CD4-positive, alpha-beta T cell treated with Interleukin-4 for 1 hour (primary cell): ENCODE results near the gene POLD4.

Source experiments
- DNase-seq, 2 donors: peaks; one replicate each; pipeline ENCODE4 v3.0.0-alpha.2; 2020 to 2022

Gene POLD4

GRCh38 chr11:67370351-67371076 lies 17.2 kb upstream of the POLD4 start:
- no peak for DNase-seq

- no peak for DNase-seq
Observed at GRCh38 chr11:67369801-67370284, 16.5 kb upstream of the POLD4 start.

GRCh38 chr11:67369275-67369674 lies 15.9 kb upstream of the POLD4 start:
- DNase-seq: no peak

- peak in 1 of 2 donors; percentile 47 for DNase-seq
Observed at GRCh38 chr11:67368621-67369020, 15.3 kb upstream of the POLD4 start.

GRCh38 chr11:67367761-67368227 lies 14.4 kb upstream of the POLD4 start:
- DNase-seq: no peak

GRCh38 chr11:67366961-67367760 lies 13.8 kb upstream of the POLD4 start:
- no peak for DNase-seq

- DNase-seq: no peak
Observed at GRCh38 chr11:67366546-67366945, 13.2 kb upstream of the POLD4 start.

- DNase-seq: no peak
Observed at GRCh38 chr11:67365736-67366444, 12.5 kb upstream of the POLD4 start.

- DNase-seq: no peak
Observed at GRCh38 chr11:67364783-67365722, 11.7 kb upstream of the POLD4 start.

GRCh38 chr11:67364169-67364568 lies 10.8 kb upstream of the POLD4 start:
- DNase-seq: no peak

GRCh38 chr11:67357831-67358670 lies 4.7 kb upstream of the POLD4 start:
- DNase-seq: no peak

- peak; percentile 80 for DNase-seq
Observed at GRCh38 chr11:67356864-67357561, 3.7 kb upstream of the POLD4 start.

- no peak for DNase-seq
Observed at GRCh38 chr11:67356387-67356863, 3.1 kb upstream of the POLD4 start.

- no peak for DNase-seq
Observed at GRCh38 chr11:67355794-67356386, 2.5 kb upstream of the POLD4 start.

GRCh38 chr11:67355023-67355793 lies 1.9 kb upstream of the POLD4 start:
- DNase-seq: no peak

GRCh38 chr11:67354075-67355022 lies 1.0 kb upstream of the POLD4 start:
- DNase-seq: no peak

- peak in 1 of 2 donors; percentile 75 for DNase-seq
Observed at GRCh38 chr11:67352546-67353316, 615 bp downstream of the POLD4 start.
